ENCODE data around the gene ANKRD17.
"Not testable (repeated sequence)": the region's sequence is repeated elsewhere in the genome, so short reads cannot be mapped to it uniquely, and the experiment has no call there.

Gene ANKRD17

DNA sequence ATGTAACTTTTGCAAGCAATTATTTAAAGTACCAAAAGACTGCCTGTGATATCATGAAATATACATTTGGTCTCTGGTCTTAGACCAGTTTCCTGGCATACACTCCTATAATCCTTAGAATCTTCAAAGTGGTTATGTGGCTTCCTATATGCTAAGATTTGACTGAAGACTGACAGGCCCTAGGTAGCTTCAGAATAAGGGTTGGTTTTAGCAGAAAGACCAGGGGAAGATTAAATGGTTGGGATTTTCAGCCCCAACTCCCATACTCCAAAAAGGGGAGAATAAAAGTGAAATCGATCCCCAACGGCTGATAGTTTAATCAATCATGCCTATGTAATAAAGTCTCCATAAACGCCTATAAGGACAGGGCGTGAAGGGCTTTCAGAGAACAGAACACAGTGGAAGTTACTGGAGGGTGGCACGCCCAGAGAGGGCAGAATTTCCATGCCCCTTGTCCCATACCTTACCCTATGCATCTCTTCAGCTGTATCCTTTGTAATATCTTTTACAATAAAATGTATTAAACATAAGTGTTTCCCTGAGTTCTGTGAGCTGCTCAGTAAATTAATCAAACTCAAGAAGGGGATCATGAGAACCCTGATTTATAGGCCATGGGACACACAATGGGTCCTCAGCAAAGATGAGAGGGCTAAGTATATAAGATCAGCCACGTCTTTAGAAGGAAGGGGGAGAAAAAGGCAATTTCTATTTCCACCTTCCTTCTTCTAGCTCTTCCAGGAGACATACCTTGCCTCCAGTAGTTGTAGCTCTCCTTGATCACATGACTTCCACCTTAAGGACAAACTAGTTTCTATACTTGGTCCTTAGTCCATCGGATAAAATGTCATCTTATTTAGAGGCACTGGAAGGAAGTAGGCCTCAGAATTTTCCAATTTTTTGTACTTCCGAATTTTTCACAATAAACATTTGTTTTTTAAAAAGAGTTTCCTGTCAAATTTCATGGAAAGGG is 26.8 kb downstream of the ANKRD17 start:
- no peak overlapping the region for H3K4me3 ChIP-seq (ENCODE audit: low read depth, low read length)
- no peak for DNase-seq (ENCODE audit: low read depth)
- TF ChIP-seq, protein P1, sequence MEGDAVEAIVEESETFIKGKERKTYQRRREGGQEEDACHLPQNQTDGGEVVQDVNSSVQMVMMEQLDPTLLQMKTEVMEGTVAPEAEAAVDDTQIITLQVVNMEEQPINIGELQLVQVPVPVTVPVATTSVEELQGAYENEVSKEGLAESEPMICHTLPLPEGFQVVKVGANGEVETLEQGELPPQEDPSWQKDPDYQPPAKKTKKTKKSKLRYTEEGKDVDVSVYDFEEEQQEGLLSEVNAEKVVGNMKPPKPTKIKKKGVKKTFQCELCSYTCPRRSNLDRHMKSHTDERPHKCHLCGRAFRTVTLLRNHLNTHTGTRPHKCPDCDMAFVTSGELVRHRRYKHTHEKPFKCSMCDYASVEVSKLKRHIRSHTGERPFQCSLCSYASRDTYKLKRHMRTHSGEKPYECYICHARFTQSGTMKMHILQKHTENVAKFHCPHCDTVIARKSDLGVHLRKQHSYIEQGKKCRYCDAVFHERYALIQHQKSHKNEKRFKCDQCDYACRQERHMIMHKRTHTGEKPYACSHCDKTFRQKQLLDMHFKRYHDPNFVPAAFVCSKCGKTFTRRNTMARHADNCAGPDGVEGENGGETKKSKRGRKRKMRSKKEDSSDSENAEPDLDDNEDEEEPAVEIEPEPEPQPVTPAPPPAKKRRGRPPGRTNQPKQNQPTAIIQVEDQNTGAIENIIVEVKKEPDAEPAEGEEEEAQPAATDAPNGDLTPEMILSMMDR (IDR thresholded peaks at IDR 0.05; ENCODE audit: low read depth, low read length) = no peak
- TF ChIP-seq MYC (IDR thresholded peaks at IDR 0.05; ENCODE audit: low read depth, low read length) (no peak), POLR2A (IDR thresholded peaks at IDR 0.05; ENCODE audit: extremely low read depth, insufficient read length) (no peak)
- TF ChIP-seq, protein P2, sequence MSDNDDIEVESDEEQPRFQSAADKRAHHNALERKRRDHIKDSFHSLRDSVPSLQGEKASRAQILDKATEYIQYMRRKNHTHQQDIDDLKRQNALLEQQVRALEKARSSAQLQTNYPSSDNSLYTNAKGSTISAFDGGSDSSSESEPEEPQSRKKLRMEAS (IDR thresholded peaks at IDR 0.05; ENCODE audit: low read depth, low read length) = no peak

DNA sequence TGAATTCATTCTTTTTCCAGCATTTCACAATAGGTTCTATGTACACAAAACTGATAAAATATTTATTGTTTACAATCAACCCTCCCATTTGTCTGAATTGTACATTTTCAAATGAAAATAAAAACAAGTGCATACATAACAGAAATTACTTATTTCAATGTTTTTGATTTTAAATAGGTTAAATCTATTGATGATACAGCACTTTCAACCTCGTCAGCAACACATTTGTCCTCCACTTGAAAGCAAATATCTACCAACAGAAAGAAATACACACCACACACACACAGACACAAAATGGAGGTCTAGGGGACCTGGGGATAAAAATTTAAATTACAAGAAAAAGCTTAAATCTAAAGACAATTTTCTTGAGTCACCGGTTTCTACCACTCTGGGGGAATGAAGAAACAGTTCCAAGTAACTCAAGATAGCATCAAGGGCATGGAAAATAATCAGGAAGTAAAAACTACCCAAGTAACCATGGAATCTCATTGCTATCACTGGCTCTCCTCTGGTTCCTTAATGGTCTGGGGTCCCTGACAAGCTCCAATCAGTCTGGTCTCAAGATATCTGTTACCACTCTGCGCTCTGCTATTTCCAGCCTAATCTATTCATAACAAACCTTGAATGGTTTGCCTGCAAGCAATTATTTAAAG is 27.6 kb downstream of the ANKRD17 start:
- no peak overlapping the region for H3K4me3 ChIP-seq (ENCODE audit: low read depth, low read length)
- TF ChIP-seq POLR2A (IDR thresholded peaks at IDR 0.05; ENCODE audit: extremely low read depth, insufficient read length) (no peak), MYC (IDR thresholded peaks at IDR 0.05; ENCODE audit: low read depth, low read length) (no peak)
- TF ChIP-seq, protein P1 (IDR thresholded peaks at IDR 0.05; ENCODE audit: low read depth, low read length) = no peak
- TF ChIP-seq, protein P2 (IDR thresholded peaks at IDR 0.05; ENCODE audit: low read depth, low read length) = no peak
- DNase-seq (ENCODE audit: low read depth) = no peak

DNA sequence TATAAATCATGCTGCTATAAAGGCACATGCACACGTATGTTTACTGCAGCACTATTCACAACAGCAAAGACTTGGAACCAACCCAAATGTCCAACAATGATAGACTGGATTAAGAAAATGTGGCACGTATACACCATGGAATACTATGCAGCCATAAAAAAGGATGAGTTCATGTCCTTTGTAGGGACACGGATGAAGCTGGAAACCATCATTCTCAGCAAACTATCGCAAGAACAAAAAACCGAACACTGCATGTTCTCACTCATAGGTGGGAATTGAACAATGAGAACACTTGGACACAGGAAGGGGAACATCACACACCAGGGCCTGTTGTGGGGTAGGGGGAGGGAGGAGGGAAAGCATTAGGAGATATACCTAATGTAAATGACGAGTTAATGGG is 29.8 kb downstream of the ANKRD17 start:
- not testable (repeated sequence) for H3K4me3 ChIP-seq (ENCODE audit: low read depth, low read length); DNase-seq (ENCODE audit: low read depth)

DNA sequence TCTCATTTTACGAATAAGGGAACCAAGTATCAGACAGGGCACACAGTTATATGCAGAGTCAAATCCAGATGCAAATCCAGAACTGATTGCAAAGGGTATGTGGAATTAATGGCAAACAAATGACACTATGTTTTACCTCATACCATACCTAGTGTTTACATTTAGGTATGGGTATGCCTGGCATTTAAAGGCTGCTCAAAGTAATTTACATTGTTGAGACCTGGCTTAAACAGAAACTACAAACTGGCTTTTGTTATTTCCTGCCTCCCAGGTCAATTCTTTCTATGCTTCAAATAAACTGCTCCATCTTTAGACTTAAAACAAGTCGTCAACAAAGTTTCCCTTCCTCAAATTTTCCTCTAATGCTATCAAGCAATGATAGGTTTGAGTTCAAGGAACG is 33.7 kb downstream of the ANKRD17 start:
- TF ChIP-seq POLR2A (IDR thresholded peaks at IDR 0.05; ENCODE audit: extremely low read depth, insufficient read length) (no peak), MYC (IDR thresholded peaks at IDR 0.05; ENCODE audit: low read depth, low read length) (no peak)
- TF ChIP-seq, protein P2 (IDR thresholded peaks at IDR 0.05; ENCODE audit: low read depth, low read length) = no peak
- TF ChIP-seq, protein P1 (IDR thresholded peaks at IDR 0.05; ENCODE audit: low read depth, low read length) = no peak
- no peak overlapping the region for H3K4me3 ChIP-seq (ENCODE audit: low read depth, low read length)
- no peak for DNase-seq (ENCODE audit: low read depth)

DNA sequence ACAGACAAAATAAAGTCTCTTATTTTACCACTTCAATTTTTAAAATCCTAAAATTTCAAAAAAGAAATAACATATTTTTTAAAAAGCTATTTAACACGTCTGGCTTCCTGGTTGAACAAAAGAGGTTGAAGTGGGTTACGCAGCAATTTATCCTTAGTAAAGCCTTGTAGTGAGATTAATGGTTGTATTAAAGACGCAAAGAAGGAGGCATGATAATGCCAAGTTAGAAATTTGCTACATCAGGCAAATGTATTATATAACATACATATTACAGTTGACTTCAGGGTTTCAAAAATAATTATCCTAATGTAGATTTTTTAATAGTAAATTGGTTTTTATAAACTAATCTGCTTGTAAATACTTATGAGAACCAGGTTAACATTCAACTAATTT is 35.3 kb downstream of the ANKRD17 start:
- DNase-seq (ENCODE audit: low read depth) = no peak
- TF ChIP-seq POLR2A (IDR thresholded peaks at IDR 0.05; ENCODE audit: extremely low read depth, insufficient read length) = no peak
- TF ChIP-seq, protein P2 (IDR thresholded peaks at IDR 0.05; ENCODE audit: low read depth, low read length) = no peak
- TF ChIP-seq, protein P1 (IDR thresholded peaks at IDR 0.05; ENCODE audit: low read depth, low read length) = no peak
- TF ChIP-seq MYC (IDR thresholded peaks at IDR 0.05; ENCODE audit: low read depth, low read length) = no peak
- peak overlapping the region; percentile 97 for H3K4me3 ChIP-seq (ENCODE audit: low read depth, low read length)
